HepG2 (cell line): ENCODE results near the gene CALML5. TPM values are rescaled to one million over a fixed set of nuclear protein-coding genes. Genes with fewer than 3 reads are reported as not detected.

Experiments used
- ARID5B ChIP-seq: IDR thresholded peaks from 2 replicates; pipeline ENCODE4 v1.4.0; 2020; ENCODE audit warnings: mild to moderate bottlenecking, missing genetic modification reagents
- BCL3 ChIP-seq: sonication (generic); formaldehyde crosslinking; IDR thresholded peaks from 2 replicates; pipeline ENCODE4 v1.5.1; 2020; ENCODE audit warnings: mild to moderate bottlenecking, missing genetic modification reagents, moderate library complexity
- EED ChIP-seq: sonication (generic); formaldehyde crosslinking; IDR thresholded peaks from 2 replicates; pipeline ENCODE4 v1.5.0; 2020; ENCODE audit warnings: mild to moderate bottlenecking, missing genetic modification reagents
- FOXO4 ChIP-seq: sonication (generic); formaldehyde crosslinking; conservative IDR thresholded peaks from 2 replicates; pipeline ENCODE4 v1.8.1; 2023; ENCODE audit warnings: missing genetic modification reagents
- HNRNPL ChIP-seq: fragments of 200-400 bp; formaldehyde crosslinking; IDR thresholded peaks from 2 replicates; pipeline ENCODE4 v1.6.1; 2017; ENCODE audit warnings: mild to moderate bottlenecking, low read depth, low read length
- KDM6A ChIP-seq: IDR thresholded peaks from 2 replicates; pipeline ENCODE4 v1.6.1; 2016; ENCODE audit warnings: low read depth
- MTERF4 ChIP-seq: sonication (generic); formaldehyde crosslinking; IDR thresholded peaks from 2 replicates; pipeline ENCODE4 v1.8.0; 2023; ENCODE audit warnings: mild to moderate bottlenecking, missing genetic modification reagents
- REL ChIP-seq: sonication (generic); formaldehyde crosslinking; conservative IDR thresholded peaks from 2 replicates; pipeline ENCODE4 v1.8.0; 2022; ENCODE audit warnings: mild to moderate bottlenecking, missing genetic modification reagents, moderate library complexity
- RXRB ChIP-seq: IDR thresholded peaks from 2 replicates; pipeline ENCODE4 v1.6.1; 2016; ENCODE audit warnings: borderline replicate concordance, missing genetic modification reagents, missing compliant biosample characterization
- ZKSCAN1 ChIP-seq: fragments of 150-350 bp; IDR thresholded peaks from 2 replicates; pipeline ENCODE4 v1.6.1; 2014; ENCODE audit warnings: low read length
- ZMAT5 ChIP-seq: sonication (generic); formaldehyde crosslinking; IDR thresholded peaks from 2 replicates; pipeline ENCODE4 v1.5.0; 2020; ENCODE audit warnings: mild to moderate bottlenecking, low read depth, missing genetic modification reagents, borderline replicate concordance
- ZNF296 ChIP-seq: sonication (generic); formaldehyde crosslinking; conservative IDR thresholded peaks from 2 replicates; pipeline ENCODE4 v1.5.0; 2020; ENCODE audit warnings: mild to moderate bottlenecking, missing genetic modification reagents
- ZNF33A ChIP-seq: sonication (generic); formaldehyde crosslinking; IDR thresholded peaks from 2 replicates; pipeline ENCODE4 v1.5.1; 2020; ENCODE audit warnings: missing genetic modification reagents, mild to moderate bottlenecking, moderate library complexity, borderline replicate concordance
- ZNF468 ChIP-seq: sonication (generic); formaldehyde crosslinking; IDR thresholded peaks from 2 replicates; pipeline ENCODE4 v1.8.0; 2022; ENCODE audit warnings: mild to moderate bottlenecking, moderate library complexity, missing genetic modification reagents
- ZNF512 ChIP-seq: sonication (generic); formaldehyde crosslinking; IDR thresholded peaks from 2 replicates; pipeline ENCODE4 v1.4.0; 2020; ENCODE audit warnings: mild to moderate bottlenecking, missing genetic modification reagents
- ZNF768 ChIP-seq: sonication (generic); formaldehyde crosslinking; IDR thresholded peaks from 2 replicates; pipeline ENCODE4 v1.4.0; 2020; ENCODE audit warnings: missing genetic modification reagents
- ZUFSP ChIP-seq: sonication (generic); formaldehyde crosslinking; IDR thresholded peaks from 2 replicates; pipeline ENCODE4 v1.9.0; 2021; ENCODE audit warnings: missing genetic modification reagents, mild to moderate bottlenecking, borderline replicate concordance
- polyA plus RNA-seq, 8 experiments: library from polyadenylated mRNA; depleted of rRNA in 3 of 8; stranded (reverse) in 7 of 8; unstranded in 1 of 8; fragments of >200 nt; fragmentation: Illumina TruSeq in 4 of 8; extraction: Trizol in 4 of 8; gene quantifications; 2 replicates each; pipeline versions ENCODE4 v1.2.1 to v1.2.3, GENCODE V29; 2011 to 2016; ENCODE audit warnings: low read depth in 4 of 8, missing spikeins in 1 of 8, mixed read lengths in 1 of 8; ENCODE audit not compliant: insufficient read depth in 1 of 8
- total RNA-seq, 5 experiments: library from RNA; depleted of rRNA; stranded (reverse); fragments of >200 nt; fragmentation: Illumina TruSeq; extraction: Trizol; gene quantifications; 2 replicates each; pipeline ENCODE4 v1.2.3, GENCODE V29; 2016; ENCODE audit warnings: low read depth in 1 of 5

The CALML5 gene
- total and polyA plus RNA-seq, 2 of the 13 experiments (the other 11 are each of a cell fraction or from before 2014, with no cell fraction given): not detected

- no peak for TF ChIP-seq FOXO4
- TF ChIP-seq ZMAT5 (CRISPR knock-in tag): no peak
- TF ChIP-seq ARID5B (CRISPR knock-in tag): no peak
- TF ChIP-seq ZUFSP: no peak
- no peak for TF ChIP-seq ZNF512 (CRISPR knock-in tag)
- no peak for TF ChIP-seq ZNF33A (CRISPR knock-in tag)
- TF ChIP-seq MTERF4 (CRISPR knock-in tag): 0 out of 2 replicates have a peak, but pooled peaks have one; percentile 45
- TF ChIP-seq ZNF296 (CRISPR knock-in tag): no peak
- TF ChIP-seq RXRB (CRISPR knock-in tag): no peak
- TF ChIP-seq EED (CRISPR knock-in tag): no peak
- no peak for TF ChIP-seq BCL3 (CRISPR knock-in tag)
- TF ChIP-seq ZNF768 (CRISPR knock-in tag): peak; percentile 25; the same call in 1 of the 2 replicates
- 0 out of 2 replicates have a peak, but pooled peaks have one; percentile 24 for TF ChIP-seq REL
- no peak for TF ChIP-seq ZKSCAN1
- no peak for TF ChIP-seq KDM6A (CRISPR knock-in tag)
- TF ChIP-seq HNRNPL: no peak
- no peak for TF ChIP-seq ZNF468
Observed at GRCh38 chr10:5528989-5529701, 29.8 kb upstream of the CALML5 start (continued).
